GM21723 (cell line): ENCODE results near the gene MYO5C.
A peak's percentile ranks its signal among the peaks of the same experiment; 100 is the strongest.

Experiments
- ATAC-seq: cut with Tn5 transposase; IDR thresholded peaks from one replicate; pipeline ENCODE4 v1.9.1; 2021; ENCODE audit warnings: mild to moderate bottlenecking, moderate library complexity; ENCODE audit not compliant: unreplicated experiment

The MYO5C gene

DNA sequence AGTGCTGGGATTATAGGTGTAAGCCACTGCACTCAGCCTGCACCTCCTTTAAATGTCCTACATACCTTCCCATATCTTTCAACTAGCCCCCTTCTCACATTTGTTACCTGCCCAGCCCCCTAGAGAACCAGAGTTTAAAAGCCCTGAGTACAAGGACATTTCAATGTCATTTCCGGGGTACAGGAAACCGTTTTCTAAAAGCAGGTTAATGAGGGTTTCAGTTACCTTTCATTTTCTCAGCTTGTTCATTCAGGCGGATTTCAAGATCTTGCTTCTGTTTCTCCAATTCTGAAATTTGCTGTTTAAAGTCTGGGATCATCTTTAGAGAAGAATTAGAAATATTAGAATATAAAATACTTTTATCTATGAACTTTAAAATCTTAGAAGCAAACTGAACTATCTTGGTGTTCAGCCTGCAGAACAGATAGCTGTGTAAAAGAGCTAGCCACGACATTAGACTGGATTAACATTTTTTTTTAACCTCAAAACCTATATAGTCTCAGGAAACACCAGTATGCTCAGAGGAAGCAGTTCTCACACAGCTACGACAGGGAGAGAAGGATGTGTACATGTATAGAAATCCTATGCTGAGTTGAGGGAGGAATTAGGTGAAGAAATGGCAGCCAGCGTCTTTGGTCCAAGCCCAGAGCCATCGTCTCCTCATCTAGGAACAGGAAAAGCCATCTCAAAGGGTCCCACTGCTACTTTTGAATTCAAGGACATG is 74.5 kb downstream of the MYO5C start:
- peak; percentile 35 for ATAC-seq

GRCh38 chr15:52220251-52220650 is 75.4 kb downstream of the MYO5C start:
- no peak for ATAC-seq

DNA sequence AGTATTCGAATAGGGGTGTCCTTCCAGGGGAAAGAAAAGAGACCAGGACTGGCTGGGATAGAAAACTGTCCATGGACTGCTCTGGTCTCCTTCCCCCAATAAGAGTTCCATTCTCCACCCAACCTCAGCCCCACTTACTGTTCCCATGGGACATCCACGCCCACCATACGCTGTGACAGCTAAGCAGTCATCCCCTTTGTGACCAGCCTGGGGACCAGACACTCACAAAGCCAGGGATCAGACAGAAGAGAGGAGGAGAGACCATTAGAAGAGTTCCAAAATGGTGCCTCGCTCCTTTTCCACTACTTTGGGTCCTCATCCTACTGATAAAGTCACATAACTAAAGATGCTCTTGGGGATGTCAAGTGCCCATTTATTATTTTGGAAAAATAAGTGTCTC is 76.8 kb downstream of the MYO5C start:
- ATAC-seq = no peak

- ATAC-seq = no peak
Measured at GRCh38 chr15:52218371-52218770, 77.2 kb downstream of the MYO5C start.

DNA sequence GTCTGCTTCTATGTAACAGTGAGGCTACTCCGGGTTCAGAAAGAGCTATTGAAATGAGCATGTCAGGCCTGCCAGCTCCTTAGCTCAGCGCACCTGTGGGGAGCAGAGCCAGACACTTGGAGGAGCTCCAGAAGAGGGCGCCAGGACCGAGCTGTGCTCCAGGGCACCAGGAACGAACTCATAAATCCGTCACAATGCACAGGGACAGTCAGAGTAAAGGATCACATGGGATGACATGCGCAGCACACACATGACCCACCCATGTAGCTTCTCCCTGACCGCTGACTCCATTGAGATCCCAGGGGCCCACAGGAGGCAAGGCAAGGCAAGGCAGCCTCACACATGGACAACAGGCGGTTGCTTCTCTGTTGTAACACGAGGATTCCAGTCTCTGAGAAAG is 78.4 kb downstream of the MYO5C start:
- ATAC-seq = no peak

DNA sequence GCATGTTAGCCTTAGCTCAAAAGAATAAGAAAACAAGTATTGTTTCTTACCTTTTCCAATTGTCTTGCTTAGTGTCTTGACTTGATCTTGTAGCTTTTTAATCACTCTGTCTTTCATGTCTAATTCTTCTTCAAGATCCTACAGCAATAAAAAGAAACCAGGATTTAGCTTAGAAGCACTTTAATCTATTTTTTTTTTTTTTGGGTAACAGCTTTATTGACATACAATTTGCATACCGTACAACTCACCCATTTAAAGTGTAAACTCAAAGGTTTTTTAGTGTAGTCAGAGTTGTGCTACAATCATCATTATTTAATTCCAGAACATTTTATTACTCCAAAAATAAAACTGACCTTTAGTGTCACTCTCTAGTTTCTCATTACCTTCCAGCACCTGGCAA is 81.1 kb downstream of the MYO5C start:
- ATAC-seq = no peak

DNA sequence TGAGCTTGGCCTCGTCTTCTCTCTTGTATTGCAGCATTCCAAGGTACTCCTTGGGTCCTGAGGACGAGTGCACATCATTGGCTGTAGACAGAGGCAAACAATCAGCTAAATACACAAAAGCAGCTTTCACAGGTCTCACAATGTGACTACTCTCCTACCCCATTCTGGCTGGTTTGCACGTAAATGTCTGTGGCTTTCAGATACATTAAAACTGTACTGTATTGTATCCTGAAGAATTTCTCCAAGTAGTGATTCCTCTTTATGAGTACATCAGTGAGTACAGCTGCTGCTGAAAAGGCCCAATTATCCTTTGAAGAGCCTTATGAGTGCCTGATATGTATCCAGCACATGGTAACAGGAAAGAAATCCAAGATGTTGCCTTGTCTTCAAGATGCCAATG is 82.4 kb downstream of the MYO5C start:
- no peak for ATAC-seq

DNA sequence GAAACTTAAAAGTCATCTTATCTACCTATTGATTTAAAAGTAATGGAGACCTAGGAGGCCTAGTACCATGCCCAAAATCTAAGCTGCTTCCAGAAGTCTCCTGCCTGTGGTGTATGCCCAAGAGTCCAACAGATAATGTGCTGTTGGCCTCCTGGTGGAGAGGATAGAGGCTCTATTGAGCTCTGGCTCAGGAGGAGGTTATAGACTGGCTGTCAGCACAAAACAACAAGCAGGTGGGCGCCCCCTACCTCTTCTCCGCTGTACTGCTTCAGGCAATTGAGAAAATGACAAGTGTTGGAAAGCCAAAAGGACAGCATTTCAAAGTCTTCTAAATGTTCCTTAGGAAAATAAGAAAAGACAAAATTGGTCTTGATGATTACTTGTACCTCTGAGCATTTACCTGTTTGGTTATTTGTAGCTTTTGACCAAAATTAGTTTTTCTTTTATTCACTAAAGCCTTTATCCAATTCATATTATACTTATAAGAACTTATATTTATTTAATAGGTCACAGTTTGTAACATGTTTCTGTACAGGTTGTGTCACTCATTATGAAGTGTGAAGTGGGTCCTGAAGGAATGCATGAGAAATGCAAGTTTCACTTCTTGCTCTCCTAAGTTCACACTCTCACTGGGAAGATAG is 87.2 kb downstream of the MYO5C start:
- ATAC-seq = peak; percentile 89

GRCh38 chr15:52207191-52207590 is 88.4 kb downstream of the MYO5C start:
- no peak for ATAC-seq

GRCh38 chr15:52206446-52206845 is 89.2 kb downstream of the MYO5C start:
- ATAC-seq = no peak

- no peak for ATAC-seq
Measured at GRCh38 chr15:52204657-52205056, 90.9 kb downstream of the MYO5C start.

DNA sequence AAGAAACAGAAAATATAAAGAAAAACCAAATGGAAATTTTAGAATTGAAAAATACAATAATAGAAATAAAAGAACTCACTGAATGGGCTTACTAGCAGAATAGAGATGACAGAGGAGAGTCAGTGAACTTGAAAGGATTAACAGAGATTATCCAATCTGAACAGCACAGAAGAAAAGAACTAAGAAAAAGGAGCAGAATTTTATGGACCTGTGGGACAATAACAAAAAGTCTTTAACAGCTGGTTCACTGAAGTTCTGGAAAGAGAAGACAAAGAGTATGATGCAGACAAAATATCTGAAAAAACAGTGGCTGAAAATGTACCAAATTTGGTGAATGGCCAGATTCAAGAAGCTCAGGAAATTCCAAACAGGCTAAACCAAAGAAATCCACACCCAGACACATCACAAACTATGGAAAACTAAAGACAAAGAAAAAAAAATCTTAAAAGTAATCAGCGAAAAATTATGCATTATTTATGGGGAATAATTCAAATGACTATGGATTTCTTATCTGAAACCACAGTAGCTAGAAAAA is 94.7 kb downstream of the MYO5C start:
- no peak for ATAC-seq

DNA sequence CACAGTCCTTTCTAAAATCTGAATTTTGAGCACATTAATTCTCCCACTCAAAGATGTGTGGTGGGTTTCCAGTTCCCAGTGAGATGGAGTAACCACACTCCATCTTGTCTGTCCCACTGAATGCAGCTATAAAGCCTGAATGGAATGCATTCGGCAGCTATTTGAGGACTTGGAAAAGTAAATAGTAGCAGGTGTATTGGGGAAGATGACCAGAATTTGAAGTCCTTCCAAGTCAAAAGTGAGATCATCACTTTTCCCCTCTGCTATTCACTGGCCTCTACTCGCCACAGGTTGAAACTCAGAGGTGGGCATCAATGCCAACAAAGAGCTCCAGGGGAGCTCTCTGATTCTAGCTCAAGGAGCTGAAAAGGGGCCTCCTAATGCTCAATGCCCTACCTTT is 96.3 kb downstream of the MYO5C start:
- ATAC-seq = no peak

DNA sequence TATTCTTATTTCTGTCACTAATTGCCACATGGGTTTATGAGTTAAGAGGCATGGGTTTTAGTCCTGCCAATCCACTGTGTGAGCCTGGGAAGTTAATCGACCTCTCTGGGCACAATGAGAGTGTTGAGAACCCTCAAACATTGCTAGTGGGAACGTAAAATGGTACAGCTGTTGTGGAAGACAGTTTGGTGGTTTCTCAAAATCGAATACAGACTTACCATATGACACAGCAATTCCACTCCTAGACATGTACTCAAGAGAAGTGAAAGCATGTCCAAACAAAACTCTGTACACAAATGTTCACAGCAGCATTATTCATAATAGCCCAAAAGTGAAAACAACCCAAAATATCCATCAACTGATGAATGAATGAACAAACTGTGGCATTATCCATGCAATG is 98.7 kb downstream of the MYO5C start:
- no peak for ATAC-seq

DNA sequence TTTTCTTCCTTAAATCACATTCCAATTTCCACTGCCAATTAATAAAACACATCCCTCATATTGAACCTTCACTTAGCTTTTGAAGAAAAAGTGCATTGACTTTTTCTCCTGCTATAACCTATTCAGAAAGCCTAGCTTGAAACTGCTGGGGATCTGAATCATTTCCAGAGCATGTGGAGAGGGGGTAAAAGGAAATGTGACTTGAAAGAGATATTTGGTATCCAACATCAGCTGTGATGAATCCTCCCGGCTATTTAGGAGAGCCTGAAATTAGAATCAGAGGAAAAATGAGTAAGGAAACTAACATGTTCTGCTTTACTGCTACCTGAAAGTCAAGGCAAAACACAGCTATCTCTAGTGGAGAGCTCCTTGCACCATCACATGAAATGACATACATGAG is 101.8 kb downstream of the MYO5C start:
- no peak for ATAC-seq

DNA sequence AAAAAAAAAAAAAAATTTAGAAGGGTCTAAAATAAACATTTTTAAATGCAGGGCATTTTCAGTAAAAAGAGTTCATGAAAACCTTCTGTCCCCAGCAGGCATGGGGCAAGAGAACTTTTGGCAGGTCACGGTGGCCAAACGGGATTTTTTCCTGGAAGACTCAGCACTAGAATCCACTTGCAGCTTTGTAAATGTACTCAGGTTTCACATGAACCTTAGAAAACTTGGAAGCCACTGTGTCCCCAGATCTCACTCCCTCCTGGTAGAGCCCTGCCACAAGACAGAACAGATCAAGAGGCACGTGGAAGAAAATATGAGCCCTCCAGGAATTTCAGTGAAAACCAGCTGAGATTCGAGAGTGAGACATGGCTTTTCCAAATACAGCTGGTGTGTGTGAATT is 102.3 kb downstream of the MYO5C start:
- ATAC-seq = no peak

DNA sequence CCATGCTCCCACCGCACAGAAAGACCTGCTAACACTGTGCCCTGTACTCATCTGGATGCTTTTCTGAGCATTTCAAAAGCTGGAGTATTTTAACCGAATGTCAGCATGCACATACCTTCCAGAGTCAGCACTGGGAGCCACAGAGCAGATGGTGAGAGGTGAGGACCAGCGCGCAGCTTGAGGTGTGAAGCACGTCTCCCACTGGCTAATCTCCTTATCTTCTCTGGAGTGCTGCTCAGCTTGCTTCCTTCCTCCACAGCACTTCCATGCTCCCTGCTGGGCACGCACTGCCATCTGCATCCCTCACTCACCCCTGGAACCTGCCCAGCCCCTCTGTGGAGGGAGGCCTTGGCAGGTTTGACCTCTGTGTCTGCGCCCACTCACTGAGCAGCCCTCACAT is 104.4 kb downstream of the MYO5C start, which contains the start of gene GNB5:
TSS of gene GNB5 (minus strand) at position 186 of the 400 bp plus-strand sequence. CDS start 6,716 bp downstream, outside the sequence.
- ATAC-seq = no peak

GRCh38 chr15:52186651-52187486 is 108.7 kb downstream of the MYO5C start:
- no peak for ATAC-seq

DNA sequence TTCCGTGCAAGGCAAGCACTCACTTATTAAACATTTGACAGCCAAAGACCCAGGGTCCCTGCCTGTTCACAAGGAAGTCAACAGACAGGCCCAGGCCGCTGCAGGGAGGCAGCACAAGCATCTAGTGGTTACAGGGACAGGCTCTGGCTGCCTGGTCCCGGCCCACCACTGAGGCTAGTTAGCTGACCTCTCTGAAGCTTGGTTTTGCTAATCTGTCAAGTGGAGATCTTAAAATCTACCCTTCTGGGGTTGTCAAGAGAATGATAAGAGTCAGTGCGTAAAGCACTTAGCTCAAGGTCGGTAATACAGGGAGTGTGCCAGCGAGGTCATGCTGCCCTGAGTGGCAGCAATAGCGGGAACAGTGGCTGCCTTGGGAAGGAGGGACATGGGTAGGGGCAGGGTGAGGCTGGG is 110.4 kb downstream of the MYO5C start:
- no peak for ATAC-seq

GRCh38 chr15:52184721-52185120 is 110.9 kb downstream of the MYO5C start:
- no peak for ATAC-seq

DNA sequence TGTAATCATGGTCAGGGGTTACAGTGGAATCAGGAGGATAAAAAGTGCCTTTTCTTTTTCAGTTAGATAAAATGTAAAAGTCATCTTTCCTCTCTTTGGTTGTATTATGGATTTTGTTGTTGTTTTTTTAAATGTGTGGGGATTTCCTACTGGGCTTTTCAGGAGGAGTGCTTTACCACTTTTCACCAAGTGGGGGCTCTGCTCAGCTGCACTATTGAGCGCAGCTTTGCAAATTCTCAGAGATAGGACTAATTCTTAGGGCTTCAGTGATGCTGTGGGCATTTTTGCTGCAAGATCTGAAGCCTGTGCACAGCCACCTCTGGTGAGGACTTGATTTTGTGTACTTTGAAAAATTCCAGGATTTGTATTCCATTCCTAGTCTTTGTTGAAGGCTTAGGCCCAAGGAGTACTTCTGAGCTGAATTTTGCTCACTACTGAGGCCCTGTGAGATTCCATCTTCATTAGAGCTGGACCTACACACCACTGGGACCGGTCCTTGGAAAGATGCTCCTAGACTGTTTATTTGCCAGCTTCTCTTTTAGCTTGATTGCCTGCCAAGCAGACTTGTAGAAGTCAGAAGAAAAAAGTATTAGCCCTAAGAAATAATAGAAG is 111.9 kb downstream of the MYO5C start:
- no peak for ATAC-seq
